ENCODE measurements around the gene TMEM120A.

TMEM120A gene

GRCh38 chr7:75993689-75994387, 557 bp downstream of the TMEM120A start:
- no peak for DNase-seq

- DNase-seq: no peak
Measured at GRCh38 chr7:75992083-75992755, 2.2 kb downstream of the TMEM120A start.

- no peak for DNase-seq
Measured at GRCh38 chr7:75991531-75992082, 2.8 kb downstream of the TMEM120A start.

GRCh38 chr7:75989500-75990388, 4.7 kb downstream of the TMEM120A start:
- DNase-seq: no peak

- no peak for DNase-seq
Measured at GRCh38 chr7:75988568-75989499, 5.6 kb downstream of the TMEM120A start.

GRCh38 chr7:75987805-75988567, 6.4 kb downstream of the TMEM120A start:
- no peak for DNase-seq

- DNase-seq: no peak
Measured at GRCh38 chr7:75987026-75987804, 7.2 kb downstream of the TMEM120A start.

GRCh38 chr7:75986147-75986781, 8.1 kb downstream of the TMEM120A start:
- DNase-seq: no peak

GRCh38 chr7:75985518-75986146, 8.8 kb downstream of the TMEM120A start:
- DNase-seq: no peak

GRCh38 chr7:75985009-75985517, 9.3 kb downstream of the TMEM120A start:
- no peak for DNase-seq

GRCh38 chr7:75984130-75985008, 10.0 kb downstream of the TMEM120A start:
- no peak for DNase-seq

GRCh38 chr7:75983471-75984129, 10.8 kb downstream of the TMEM120A start:
- no peak for DNase-seq

- DNase-seq: no peak
Measured at GRCh38 chr7:75982306-75983064, 11.9 kb downstream of the TMEM120A start.

- DNase-seq: no peak
Measured at GRCh38 chr7:75981453-75982305, 12.7 kb downstream of the TMEM120A start.

- no peak for DNase-seq
Measured at GRCh38 chr7:75981203-75981452, 13.3 kb downstream of the TMEM120A start.

Data from activated T-cell treated with anti-CD3 and anti-CD28 coated beads for 4 hours (primary cell).